MM.1S (cell line): ENCODE results near the gene RPUSD2.

Experiments used
- DNase-seq: peaks from one replicate; pipeline ENCODE4 v3.0.0-alpha.2; 2015
- H2AFZ ChIP-seq: fragments of 300-600 bp; sonication (generic); 2 replicates; pipeline ENCODE4 v1.6.0; 2016; ENCODE audit warnings: antibody characterized with exemption, low read length
- H3F3A ChIP-seq: fragments of 300-600 bp; sonication (generic); 2 replicates; pipeline ENCODE4 v1.6.1; 2016; ENCODE audit warnings: mild to moderate bottlenecking, antibody characterized with exemption, low read length, moderate library complexity, mixed read lengths; ENCODE audit not compliant: insufficient read depth
- H3K27ac ChIP-seq: fragments of 300-600 bp; sonication (generic); 2 replicates; pipeline ENCODE4 v1.5.1; 2016; ENCODE audit warnings: mild to moderate bottlenecking, low read length
- H3K27me3 ChIP-seq: fragments of 300-600 bp; sonication (generic); replicated peaks from 2 replicates; pipeline ENCODE4 v1.6.0; 2016; ENCODE audit warnings: low read length; ENCODE audit not compliant: insufficient read depth
- H3K36me3 ChIP-seq: fragments of 300-600 bp; sonication (generic); replicated peaks from 2 replicates; pipeline ENCODE4 v1.6.1; 2016; ENCODE audit warnings: mild to moderate bottlenecking, low read length, mixed read lengths; ENCODE audit not compliant: insufficient read depth
- H3K4me1 ChIP-seq: fragments of 300-600 bp; sonication (generic); 2 replicates; pipeline ENCODE4 v1.6.1; 2016; ENCODE audit warnings: low read length, mixed read lengths
- H3K4me2 ChIP-seq: fragments of 300-600 bp; sonication (generic); 2 replicates; pipeline ENCODE4 v1.6.0; 2016; ENCODE audit warnings: low read depth, low read length
- H3K4me3 ChIP-seq: fragments of 300-600 bp; sonication (generic); 2 replicates; pipeline ENCODE4 v1.5.1; 2016; ENCODE audit warnings: low read length, mixed read lengths
- H3K79me2 ChIP-seq: fragments of 300-600 bp; sonication (generic); 2 replicates; pipeline ENCODE4 v1.6.1; 2016; ENCODE audit warnings: mixed run types, low read length, mixed read lengths
- H3K9ac ChIP-seq: fragments of 300-600 bp; sonication (generic); 2 replicates; pipeline ENCODE4 v1.6.1; 2016; ENCODE audit warnings: low read length, mixed read lengths
- H3K9me2 ChIP-seq: fragments of 300-600 bp; sonication (generic); replicated peaks from 2 replicates; pipeline ENCODE4 v1.6.1; 2016; ENCODE audit warnings: mild to moderate bottlenecking, low read length, mixed read lengths; ENCODE audit not compliant: insufficient read depth
- H3K9me3 ChIP-seq: fragments of 300-600 bp; sonication (generic); replicated peaks from 2 replicates; pipeline ENCODE4 v1.6.1; 2016; ENCODE audit warnings: mild to moderate bottlenecking, low read length, mixed read lengths; ENCODE audit not compliant: insufficient read depth
- H4K20me1 ChIP-seq: fragments of 300-600 bp; sonication (generic); 2 replicates; pipeline ENCODE4 v1.6.1; 2016; ENCODE audit warnings: mild to moderate bottlenecking, low read length, moderate library complexity, mixed read lengths; ENCODE audit not compliant: insufficient read depth
- EZH2 ChIP-seq: fragments of 300-600 bp; sonication (generic); optimal IDR thresholded peaks from 2 replicates; pipeline ENCODE3; 2017; ENCODE audit warnings: low read depth, mild to moderate bottlenecking, antibody characterized with exemption, low read length, mixed read lengths
- EZH2phosphoT487 ChIP-seq: fragments of 300-600 bp; sonication (generic); IDR thresholded peaks from 2 replicates; pipeline ENCODE4 v1.6.1; 2018; ENCODE audit warnings: antibody characterized with exemption, low read length
- TF ChIP-seq, protein P1 (sequence below): fragments of 300-600 bp; sonication (generic); IDR thresholded peaks from 2 replicates; pipeline ENCODE4 v1.5.1; 2016; ENCODE audit warnings: antibody characterized with exemption, low read length, mixed read lengths

RPUSD2 gene

DNA sequence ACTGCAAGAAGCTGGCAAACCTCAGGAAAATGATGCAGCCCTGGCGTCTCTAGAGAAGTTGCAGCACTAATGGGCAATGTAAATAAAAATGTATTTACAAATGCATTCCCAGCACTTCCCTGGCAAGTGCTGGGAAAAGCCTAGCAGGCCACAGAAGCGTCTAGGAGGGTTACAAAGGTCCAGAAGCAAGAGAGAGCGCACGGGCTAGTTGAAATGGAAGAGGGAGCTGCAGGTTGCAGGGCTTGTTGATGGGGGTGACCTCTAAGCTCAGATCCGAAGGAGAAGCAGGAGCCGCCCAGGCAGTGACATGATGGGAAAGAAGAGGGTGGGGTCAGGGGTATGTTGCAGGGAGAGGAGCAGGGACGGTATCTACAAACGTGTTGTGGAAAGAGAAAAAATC, 22.3 kb downstream of the RPUSD2 start:
- DNase-seq, result no peak

GRCh38 chr15:40593165-40593564, 24.1 kb downstream of the RPUSD2 start:
- H3K9me3 ChIP-seq, result no peaks in the 10 kb centered on the region
- H3K4me2 ChIP-seq, result peak overlapping the region; percentile 24
- peaks cover 21% of the 10 kb centered on the region for H3F3A ChIP-seq
- peaks cover 17% of the 10 kb centered on the region for H3K4me1 ChIP-seq
- peak overlapping the region; percentile 2; the same call in 1 of the 2 replicates for H3K27ac ChIP-seq
- DNase-seq, result peak; percentile 23
- H3K4me3 ChIP-seq, result no peak overlapping the region; the same call in 1 of the 2 replicates
- peak overlapping the region; percentile 32 for H2AFZ ChIP-seq
- no peaks in the 10 kb centered on the region for H3K36me3 ChIP-seq
- no peaks in the 10 kb centered on the region for H3K27me3 ChIP-seq
- no peaks in the 10 kb centered on the region for H3K9me2 ChIP-seq
- no peak for TF ChIP-seq EZH2phosphoT487
- no peak for TF ChIP-seq EZH2
- TF ChIP-seq, protein P1, sequence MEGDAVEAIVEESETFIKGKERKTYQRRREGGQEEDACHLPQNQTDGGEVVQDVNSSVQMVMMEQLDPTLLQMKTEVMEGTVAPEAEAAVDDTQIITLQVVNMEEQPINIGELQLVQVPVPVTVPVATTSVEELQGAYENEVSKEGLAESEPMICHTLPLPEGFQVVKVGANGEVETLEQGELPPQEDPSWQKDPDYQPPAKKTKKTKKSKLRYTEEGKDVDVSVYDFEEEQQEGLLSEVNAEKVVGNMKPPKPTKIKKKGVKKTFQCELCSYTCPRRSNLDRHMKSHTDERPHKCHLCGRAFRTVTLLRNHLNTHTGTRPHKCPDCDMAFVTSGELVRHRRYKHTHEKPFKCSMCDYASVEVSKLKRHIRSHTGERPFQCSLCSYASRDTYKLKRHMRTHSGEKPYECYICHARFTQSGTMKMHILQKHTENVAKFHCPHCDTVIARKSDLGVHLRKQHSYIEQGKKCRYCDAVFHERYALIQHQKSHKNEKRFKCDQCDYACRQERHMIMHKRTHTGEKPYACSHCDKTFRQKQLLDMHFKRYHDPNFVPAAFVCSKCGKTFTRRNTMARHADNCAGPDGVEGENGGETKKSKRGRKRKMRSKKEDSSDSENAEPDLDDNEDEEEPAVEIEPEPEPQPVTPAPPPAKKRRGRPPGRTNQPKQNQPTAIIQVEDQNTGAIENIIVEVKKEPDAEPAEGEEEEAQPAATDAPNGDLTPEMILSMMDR, result no peak
- H3K9ac ChIP-seq, result no peak overlapping the region
- H3K79me2 ChIP-seq, result peaks cover 39% of the 10 kb centered on the region
- no peaks in the 10 kb centered on the region for H4K20me1 ChIP-seq

More for the DNA sequence above, 22.3 kb downstream of the RPUSD2 start:
- Histone ChIP-seq H3K27ac (no peak overlapping the region), H4K20me1 (no peaks in the 10 kb centered on the region), H3K4me3 (no peak overlapping the region), H2AFZ (no peak overlapping the region), H3K79me2 (peaks cover 21% of the 10 kb centered on the region), H3K4me1 (peaks cover 17% of the 10 kb centered on the region), H3F3A (peaks cover 21% of the 10 kb centered on the region), H3K4me2 (no peak overlapping the region), H3K9me2 (no peaks in the 10 kb centered on the region), H3K9ac (no peak overlapping the region), H3K27me3 (no peaks in the 10 kb centered on the region), H3K36me3 (no peaks in the 10 kb centered on the region), H3K9me3 (no peaks in the 10 kb centered on the region)
- TF ChIP-seq EZH2 (no peak), EZH2phosphoT487 (no peak)
- TF ChIP-seq, protein P1, result no peak

GRCh38 chr15:40593588-40594428, 24.7 kb downstream of the RPUSD2 start, which contains the start of gene KNL1:
Gene KNL1, plus strand, starts transcription at chr15:40594249. Its CDS starts 8,683 bp downstream, at chr15:40602932.
- Histone ChIP-seq H3K9me3 (no peaks in the 10 kb centered on the region), H3K27ac (peak within 1 kb of the TSS; percentile 74; the same call in 1 of the 2 replicates), H3K79me2 (peaks cover 45% of the 10 kb centered on the region), H3K27me3 (no peaks in the 10 kb centered on the region), H4K20me1 (no peaks in the 10 kb centered on the region), H3K4me1 (peaks cover 17% of the 10 kb centered on the region), H2AFZ (peak within 1 kb of the TSS; percentile 75), H3K9ac (peak within 1 kb of the TSS; percentile 82), H3K4me2 (peak within 1 kb of the TSS; percentile 92), H3F3A (peaks cover 21% of the 10 kb centered on the region), H3K9me2 (no peaks in the 10 kb centered on the region), H3K4me3 (peak within 1 kb of the TSS; percentile 76), H3K36me3 (no peaks in the 10 kb centered on the region)
- no peak for TF ChIP-seq EZH2
- TF ChIP-seq, protein P1, result no peak
- no peak for TF ChIP-seq EZH2phosphoT487
- peak; percentile 95 for DNase-seq
